Adrenal gland (tissue), 5 donors: Measurements from ENCODE around the gene NFATC3.

Experiments used
- CTCF ChIP-seq, 6 experiments: fragments of 450-650 bp in 4 of 6; fragments of 200-600 bp in 2 of 6; sonication (generic) in 1 of 6; IDR thresholded peaks; 1 replicate in 5 of 6; 2 replicates in 1 of 6; pipeline versions ENCODE4 v1.5.1 to v1.8.0; 2016 to 2021; ENCODE audit warnings: antibody characterized with exemption in 6 of 6, mild to moderate bottlenecking in 2 of 6, moderate library complexity in 1 of 6
- POLR2A ChIP-seq, 2 donors: fragments of 450-650 bp; IDR thresholded peaks; one replicate each; pipeline ENCODE4 v1.6.1; 2017; ENCODE audit warnings: antibody characterized with exemption in 2 of 2, mild to moderate bottlenecking in 2 of 2, moderate library complexity in 1 of 2
- donor health status: DM: no; HTN: no; CAD: no.

- TF ChIP-seq CTCF (IDR thresholded peaks at IDR 0.05) (peak in 1 of 6 experiments; percentile 5), POLR2A (IDR thresholded peaks at IDR 0.05) (no peak)
These were observed 142.8 kb downstream of the NFATC3 start for GRCh38 chr16:68227850-68228553.
